Measurements from ENCODE around the gene USP14.

DNA sequence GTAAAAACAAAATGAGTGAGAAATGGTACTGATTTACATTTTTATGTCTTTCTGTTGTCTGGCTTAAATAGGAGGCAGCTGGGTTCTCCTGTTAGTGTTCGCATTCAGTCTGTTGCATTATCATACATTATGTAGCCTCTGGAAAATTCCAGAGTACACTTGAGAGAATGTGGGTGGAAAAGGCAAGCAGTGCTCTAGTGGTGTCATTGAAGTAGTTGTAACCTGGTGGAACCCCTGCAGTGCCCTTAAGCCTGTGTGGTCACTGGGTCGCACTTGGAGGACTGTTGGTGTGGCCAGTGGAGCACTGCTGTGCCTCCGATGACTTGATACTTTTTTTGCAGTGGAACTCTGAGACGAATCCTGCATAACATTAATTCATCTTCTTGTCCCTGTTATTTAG, 52.4 kb downstream of the USP14 start:
- no peak for TF ChIP-seq CTCF (IDR thresholded peaks at IDR 0.05 in 8 of 11, conservative IDR thresholded peaks at IDR 0.05 in 3 of 11)
- no peak for TF ChIP-seq POLR2A (IDR thresholded peaks at IDR 0.05)
- no peak for TF ChIP-seq POLR2AphosphoS5 (IDR thresholded peaks at IDR 0.05)

Data from spleen (tissue), 7 donors.